Endometrial microvascular endothelial cells (primary cell): ENCODE results near the gene ROR2. TPM values are rescaled to one million over a fixed set of nuclear protein-coding genes. Genes with fewer than 3 reads are reported as not detected.

Experiments used
- in situ Hi-C: cut with HindIII; loops from 2 replicates; pipeline ENCODE4 v1.10.0; 2017; ENCODE audit warnings: low sequenced_read_pairs, low pct_unique_long_range_greater_than_20kb; ENCODE audit errors: inconsistent ontology term
- total RNA-seq: library from RNA; depleted of rRNA; stranded (reverse); fragments of >200 nt; gene quantifications from one replicate; pipeline ENCODE4 v1.2.3, GENCODE V29; 2015; ENCODE audit errors: inconsistent ontology term

Gene ROR2
- total RNA-seq, 1 donor from 2014 or later: 0.09 TPM

DNA sequence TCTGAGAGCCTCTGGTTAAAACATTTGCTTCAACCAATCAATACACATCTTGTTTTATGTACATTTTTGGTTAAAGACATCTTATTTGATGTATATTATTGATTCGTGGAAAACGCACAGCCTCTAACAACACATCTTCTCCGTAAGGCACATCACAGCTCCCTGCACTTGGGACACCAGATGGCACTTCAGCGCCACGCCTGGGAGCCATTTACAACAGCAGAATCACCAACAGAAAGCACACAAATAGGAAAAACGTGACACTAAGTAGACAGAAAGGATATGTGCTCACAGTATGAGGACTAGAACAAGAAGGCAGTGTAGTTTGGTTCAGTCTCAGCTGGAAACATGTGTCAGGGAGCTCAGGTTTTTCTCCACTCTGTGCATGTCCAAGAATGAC lies 199.7 kb downstream of the ROR2 start:
- in situ Hi-C loops: no loop called here

GRCh38 chr9:91746904-91747303 lies 203.1 kb downstream of the ROR2 start:
- in situ Hi-C loops: no loop called here

GRCh38 chr9:91746357-91746756 lies 203.7 kb downstream of the ROR2 start:
- in situ Hi-C loops: no loop called here

- in situ Hi-C loops: no loop called here
Measured at GRCh38 chr9:91744114-91744513, 205.9 kb downstream of the ROR2 start.

DNA sequence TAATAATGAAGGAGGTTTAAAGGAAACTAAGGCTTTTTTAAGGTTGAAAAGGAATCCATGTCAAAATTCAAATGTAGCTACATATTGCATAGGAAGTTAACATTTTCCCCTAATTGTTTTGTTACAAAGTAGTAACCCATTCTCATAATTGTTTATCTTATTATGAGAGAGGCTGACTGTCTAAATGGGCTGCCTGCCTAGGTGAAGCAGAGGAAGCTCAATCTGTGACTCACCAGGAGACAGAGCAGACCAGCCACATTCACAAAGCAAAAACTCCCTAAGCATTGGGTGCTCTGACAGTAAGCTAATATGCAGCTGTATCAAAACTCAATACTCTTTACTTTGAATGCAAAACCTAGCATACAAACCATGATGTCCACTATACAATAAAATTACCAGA lies 208.5 kb downstream of the ROR2 start:
- in situ Hi-C loops: no loop called here

DNA sequence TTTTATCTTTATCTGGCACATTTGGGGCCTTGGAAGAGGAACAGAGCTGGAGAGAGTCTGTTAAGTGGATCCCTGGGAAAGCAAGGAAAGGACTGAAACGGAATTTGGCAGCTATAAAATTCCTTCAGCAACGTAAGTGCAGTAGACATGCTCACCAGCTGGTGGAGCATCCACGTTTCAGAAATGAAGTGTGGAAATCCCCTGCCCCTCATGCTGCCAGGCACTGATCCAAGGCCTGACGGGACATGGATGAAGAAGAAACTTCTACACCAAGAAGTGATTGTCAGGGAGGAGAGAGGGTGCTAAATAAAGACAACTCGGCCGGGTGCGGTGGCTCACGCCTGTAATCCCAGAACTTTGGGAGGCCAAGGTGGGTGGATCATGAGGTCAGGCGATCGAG lies 209.3 kb downstream of the ROR2 start:
- in situ Hi-C loops: no loop called here

DNA sequence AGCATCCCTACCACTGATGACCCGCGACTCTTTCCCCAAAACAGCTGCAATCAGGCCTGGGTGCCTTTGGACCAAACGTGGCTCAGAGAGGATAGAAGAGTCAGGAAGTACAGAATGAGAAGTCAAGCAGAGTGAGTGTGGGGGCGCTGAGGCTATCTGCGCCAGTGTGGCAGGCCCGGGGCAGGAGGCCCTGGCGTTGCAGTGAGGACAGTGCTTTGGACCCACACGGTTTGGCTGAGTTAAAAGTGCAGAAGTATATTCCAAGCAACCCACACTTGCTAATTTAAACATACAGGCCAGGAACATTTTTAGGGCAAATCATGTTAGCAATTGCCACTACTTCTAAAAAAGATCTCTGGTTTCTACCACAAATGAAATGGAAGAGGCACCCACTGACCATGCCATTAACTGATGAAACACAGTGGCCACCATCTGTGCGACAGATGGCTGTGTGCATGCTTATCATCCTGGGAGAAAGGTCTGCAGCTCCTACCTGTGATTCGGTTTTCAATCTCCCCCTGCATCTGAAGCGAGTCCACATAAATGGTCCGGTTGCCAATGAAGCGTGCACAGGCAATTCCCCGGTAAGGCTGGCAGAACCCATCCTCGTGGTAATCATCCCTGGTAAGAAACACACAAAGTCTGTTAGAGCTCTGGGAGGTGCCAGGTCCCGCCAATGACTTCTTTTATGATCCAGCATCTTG lies 213.0 kb downstream of the ROR2 start:
- in situ Hi-C loops: no loop called here

- in situ Hi-C loops: no loop called here
Measured at GRCh38 chr9:91736311-91736710, 213.7 kb downstream of the ROR2 start.

GRCh38 chr9:91735049-91735448 lies 215.0 kb downstream of the ROR2 start:
- in situ Hi-C loops: no loop called here

GRCh38 chr9:91734371-91734981 lies 215.6 kb downstream of the ROR2 start:
- in situ Hi-C loops: no loop called here

- in situ Hi-C loops: no loop called here
Measured at GRCh38 chr9:91733006-91733624, 216.9 kb downstream of the ROR2 start.

GRCh38 chr9:91732187-91733005 lies 217.6 kb downstream of the ROR2 start:
- in situ Hi-C loops: no loop called here

DNA sequence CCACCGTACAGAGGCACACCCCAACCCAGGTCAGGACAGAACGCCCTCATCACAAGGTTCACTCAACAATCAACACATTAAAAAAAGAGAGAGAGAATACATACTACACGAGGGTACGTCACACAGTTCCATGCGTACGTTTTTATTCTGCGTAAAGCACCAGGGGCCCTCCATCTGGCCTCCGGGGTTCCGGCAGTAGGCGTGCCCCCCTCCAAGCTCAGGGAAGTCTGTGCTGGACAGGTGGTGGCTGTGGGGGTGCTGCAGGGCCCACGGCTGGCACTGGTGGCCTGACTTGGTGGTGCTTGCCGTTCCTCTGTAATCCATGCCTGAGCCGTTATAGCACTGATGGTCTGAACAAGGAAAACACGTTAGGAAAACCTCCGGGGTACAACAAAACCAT lies 219.2 kb downstream of the ROR2 start:
- in situ Hi-C loops: no loop called here

GRCh38 chr9:91729558-91729842 lies 220.5 kb downstream of the ROR2 start:
- in situ Hi-C loops: no loop called here

- in situ Hi-C loops: no loop called here
Measured at GRCh38 chr9:91727972-91728371, 222.1 kb downstream of the ROR2 start.

GRCh38 chr9:91727316-91727861 lies 222.6 kb downstream of the ROR2 start:
- in situ Hi-C loops: no loop called here

- in situ Hi-C loops: no loop called here
Measured at GRCh38 chr9:91726406-91727100, 223.5 kb downstream of the ROR2 start.

DNA sequence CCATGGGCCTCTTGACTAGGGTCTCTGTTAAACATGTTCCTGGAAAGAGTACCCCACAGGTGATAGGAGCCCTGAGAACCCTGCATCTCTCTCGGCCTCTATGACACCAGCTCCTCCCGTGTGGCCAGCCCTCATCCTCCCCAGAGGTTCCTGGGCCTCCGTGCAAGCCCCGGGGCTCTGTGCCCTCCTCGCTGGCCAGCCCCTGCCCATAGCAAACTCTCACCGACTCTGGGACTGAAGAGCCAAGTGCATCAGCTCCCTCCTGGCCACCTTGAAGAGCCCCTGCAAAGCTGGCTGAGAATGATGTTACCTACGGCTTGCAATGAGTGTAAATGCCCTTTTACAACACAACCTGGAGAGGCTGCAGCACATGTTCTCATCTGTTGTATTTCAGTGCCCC lies 224.4 kb downstream of the ROR2 start:
- in situ Hi-C loops: no loop called here
